HepG2 (cell line): ENCODE results near the gene EPHA2. TPM values are rescaled to one million over a fixed set of nuclear protein-coding genes. Genes with fewer than 3 reads are reported as not detected.

Experiments used
- ATAC-seq: fragments of 200-7000 bp; cut with Tn5 transposase; 3 replicates; pipeline ENCODE4 v1.9.1; 2020; ENCODE audit warnings: mild to moderate bottlenecking, moderate library complexity
- BruUV-seq: library from RNA; stranded (reverse); fragments of 400-500 nt; replicated peaks from 2 replicates; lab custom pipeline; 2021; lab: Mats Ljungman, UMichigan
- CTCF ChIA-PET: fragments of 300-600 bp; formaldehyde crosslinking; extraction: SDS; loops from one replicate; lab custom pipeline; 2021; ENCODE audit warnings: low total read pairs, inconsistent platforms, low intra/inter-chr PET ratio; lab: Yijun Ruan, JAX
- POLR2A ChIA-PET: fragments of 350-600 bp; sonication (Branson Sonifier 250); formaldehyde crosslinking; loops from one replicate; lab custom pipeline; 2020; ENCODE audit warnings: antibody characterized with exemption, inconsistent platforms; lab: Yijun Ruan, JAX
- DNase-seq: peaks from one replicate; pipeline ENCODE4 v3.0.0-alpha.2; 2015; ENCODE audit warnings: low spot score
- FAIRE-seq: peaks from 3 replicates; lab custom pipeline; 2011; peaks lifted over from hg19 to GRCh38; lab: Jason Lieb, UNC
- H2AFZ ChIP-seq: one replicate; pipeline ENCODE4 v1.6.1; 2011; ENCODE audit warnings: low read length, inconsistent platforms
- H3K27ac ChIP-seq: fragments of 300-600 bp; 3 replicates; pipeline ENCODE4 v1.8.0; 2011; ENCODE audit warnings: mixed run types, mild to moderate bottlenecking, mixed read lengths, low read length, inconsistent platforms; ENCODE audit not compliant: insufficient read depth; ENCODE audit errors: extremely low read length
- H3K27me3 ChIP-seq, 2 experiments: fragments of 200-600 bp in 1 of 2; 2 replicates in 1 of 2; 3 replicates in 1 of 2; pipeline versions ENCODE4 v1.6.0 to v1.8.0; 2011; ENCODE audit warnings: low read length in 2 of 2, mild to moderate bottlenecking in 2 of 2, moderate library complexity in 2 of 2, inconsistent platforms in 1 of 2; ENCODE audit not compliant: insufficient read depth in 2 of 2, control insufficient read depth in 1 of 2
- H3K36me3 ChIP-seq, 2 experiments: fragments of 200-600 bp in 1 of 2; replicated peaks in 1 of 2; 2 replicates in 1 of 2; 3 replicates in 1 of 2; pipeline versions ENCODE4 v1.5.1 to v1.8.0; 2011; ENCODE audit warnings: low read length in 2 of 2, inconsistent platforms in 1 of 2; ENCODE audit not compliant: insufficient read depth in 2 of 2, control insufficient read depth in 1 of 2
- H3K4me1 ChIP-seq: 2 replicates; pipeline ENCODE4 v1.5.1; 2012; ENCODE audit warnings: low read length, inconsistent platforms; ENCODE audit not compliant: insufficient read depth
- H3K4me2 ChIP-seq: 2 replicates; pipeline ENCODE4 v1.6.0; 2011; ENCODE audit warnings: low read depth, low read length, inconsistent platforms
- H3K4me3 ChIP-seq, 3 experiments: fragments of 200-600 bp in 1 of 3; sonication (generic), shearing (Covaris generic) in 1 of 3; replicated peaks in 1 of 3; 2 replicates each; pipeline ENCODE4 v1.5.1; 2011 to 2016; ENCODE audit warnings: low read length in 3 of 3, inconsistent platforms in 2 of 3, low read depth in 2 of 3, mild to moderate bottlenecking in 2 of 3, control low read depth in 1 of 3, mixed read lengths in 1 of 3; ENCODE audit not compliant: insufficient read depth in 1 of 3
- H3K79me2 ChIP-seq: one replicate; pipeline ENCODE4 v1.6.1; 2011; ENCODE audit warnings: low read length, inconsistent platforms; ENCODE audit not compliant: insufficient read depth
- H3K9ac ChIP-seq: 2 replicates; pipeline ENCODE4 v1.6.0; 2011; ENCODE audit warnings: mild to moderate bottlenecking, low read depth, low read length, inconsistent platforms; ENCODE audit not compliant: insufficient read depth
- H3K9me3 ChIP-seq: 2 replicates; pipeline ENCODE4 v1.5.1; 2012; ENCODE audit warnings: mild to moderate bottlenecking, low read length
- H4K20me1 ChIP-seq: 2 replicates; pipeline ENCODE4 v1.6.0; 2011; ENCODE audit warnings: inconsistent platforms, mild to moderate bottlenecking, low read length, moderate library complexity; ENCODE audit not compliant: insufficient read depth
- CHD2 ChIP-seq: IDR thresholded peaks from 2 replicates; pipeline ENCODE4 v1.6.1; 2011; ENCODE audit warnings: low read depth, low read length, improper control_type of control experiment
- ELF4 ChIP-seq: sonication (generic); formaldehyde crosslinking; IDR thresholded peaks from 2 replicates; pipeline ENCODE4 v1.5.0; 2020; ENCODE audit warnings: missing genetic modification reagents, mild to moderate bottlenecking, moderate library complexity, borderline replicate concordance
- FOXM1 ChIP-seq: sonication (generic); formaldehyde crosslinking; IDR thresholded peaks from 2 replicates; pipeline ENCODE4 v1.5.0; 2020; ENCODE audit warnings: missing genetic modification reagents
- PRMT3 ChIP-seq: sonication (generic); formaldehyde crosslinking; IDR thresholded peaks from 2 replicates; pipeline ENCODE4 v1.8.1; 2022; ENCODE audit warnings: low read depth, mild to moderate bottlenecking, moderate library complexity, missing genetic modification reagents, borderline replicate concordance
- PTBP1 ChIP-seq: fragments of 200-400 bp; formaldehyde crosslinking; IDR thresholded peaks from 2 replicates; pipeline ENCODE4 v1.6.1; 2018; ENCODE audit warnings: low read length, low read depth; ENCODE audit not compliant: poor library complexity, severe bottlenecking
- TMF1 ChIP-seq: sonication (generic); formaldehyde crosslinking; IDR thresholded peaks from 2 replicates; pipeline ENCODE4 v1.8.1; 2022; ENCODE audit warnings: low read depth, missing genetic modification reagents
- ZNF253 ChIP-seq: sonication (generic); formaldehyde crosslinking; IDR thresholded peaks from 2 replicates; pipeline ENCODE4 v1.8.0; 2022; ENCODE audit warnings: mild to moderate bottlenecking, missing genetic modification reagents, borderline replicate concordance
- WGBS: methylation state at CpG from one replicate; pipeline ENCODE4 v1.1.6; 2017; ENCODE audit warnings: low lambda C conversion rate; 5-methylcytosine and 5-hydroxymethylcytosine counted together
- in situ Hi-C: cut with HindIII; loops from 2 replicates; pipeline ENCODE4 v1.10.0; 2017; ENCODE audit warnings: low pct_unique_long_range_greater_than_20kb; ENCODE audit not compliant: extremely low pct_ligation_motif_present
- intact Hi-C: fragments of 100-400 bp; cut with micrococcal nuclease; formaldehyde crosslinking; loops from one replicate; pipeline ENCODE4 v1.10.0; 2022; ENCODE audit not compliant: unreplicated experiment
- polyA plus RNA-seq, 8 experiments: library from polyadenylated mRNA; depleted of rRNA in 3 of 8; stranded (reverse) in 7 of 8; unstranded in 1 of 8; fragments of >200 nt; fragmentation: Illumina TruSeq in 4 of 8; extraction: Trizol in 4 of 8; gene quantifications; 2 replicates each; pipeline versions ENCODE4 v1.2.1 to v1.2.3, GENCODE V29; 2011 to 2016; ENCODE audit warnings: low read depth in 4 of 8, missing spikeins in 1 of 8, mixed read lengths in 1 of 8; ENCODE audit not compliant: insufficient read depth in 1 of 8
- total RNA-seq, 5 experiments: library from RNA; depleted of rRNA; stranded (reverse); fragments of >200 nt; fragmentation: Illumina TruSeq; extraction: Trizol; gene quantifications; 2 replicates each; pipeline ENCODE4 v1.2.3, GENCODE V29; 2016; ENCODE audit warnings: low read depth in 1 of 5
- TF ChIP-seq, protein P1 (sequence below): IDR thresholded peaks from 2 replicates; pipeline ENCODE4 v1.4.0; 2020; ENCODE audit warnings: mild to moderate bottlenecking, missing genetic modification reagents

The EPHA2 gene
- total and polyA plus RNA-seq, 2 of the 13 experiments (the other 11 are each of a cell fraction or from before 2014, with no cell fraction given): 33.6 to 53.6 TPM

DNA sequence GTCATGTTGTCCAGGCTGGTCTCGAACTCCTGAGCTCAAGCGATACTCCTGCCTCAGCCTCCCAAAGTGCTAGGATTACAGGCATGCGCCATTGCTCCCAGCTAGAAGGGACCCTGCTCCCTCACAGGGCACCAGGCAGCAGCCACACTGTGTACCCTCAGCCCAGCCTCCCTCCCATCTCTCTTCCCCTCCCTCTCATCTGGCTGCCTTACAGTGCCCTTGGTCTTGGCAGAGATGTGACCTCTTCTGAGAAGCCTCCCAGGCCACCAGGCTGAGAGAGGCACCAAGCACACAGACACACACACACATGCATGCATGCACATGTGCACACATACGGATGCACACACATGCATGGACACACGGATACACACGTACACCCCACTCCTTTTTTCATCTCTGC lies 25.0 kb downstream of the EPHA2 start:
- no peak for TF ChIP-seq PRMT3 (CRISPR knock-in tag)
- no peak for TF ChIP-seq PTBP1
- TF ChIP-seq CHD2: no peak
- no peak for TF ChIP-seq TMF1 (CRISPR knock-in tag)
- TF ChIP-seq FOXM1 (CRISPR knock-in tag): no peak
- no peak for TF ChIP-seq ELF4 (CRISPR knock-in tag)
- TF ChIP-seq, protein P1, sequence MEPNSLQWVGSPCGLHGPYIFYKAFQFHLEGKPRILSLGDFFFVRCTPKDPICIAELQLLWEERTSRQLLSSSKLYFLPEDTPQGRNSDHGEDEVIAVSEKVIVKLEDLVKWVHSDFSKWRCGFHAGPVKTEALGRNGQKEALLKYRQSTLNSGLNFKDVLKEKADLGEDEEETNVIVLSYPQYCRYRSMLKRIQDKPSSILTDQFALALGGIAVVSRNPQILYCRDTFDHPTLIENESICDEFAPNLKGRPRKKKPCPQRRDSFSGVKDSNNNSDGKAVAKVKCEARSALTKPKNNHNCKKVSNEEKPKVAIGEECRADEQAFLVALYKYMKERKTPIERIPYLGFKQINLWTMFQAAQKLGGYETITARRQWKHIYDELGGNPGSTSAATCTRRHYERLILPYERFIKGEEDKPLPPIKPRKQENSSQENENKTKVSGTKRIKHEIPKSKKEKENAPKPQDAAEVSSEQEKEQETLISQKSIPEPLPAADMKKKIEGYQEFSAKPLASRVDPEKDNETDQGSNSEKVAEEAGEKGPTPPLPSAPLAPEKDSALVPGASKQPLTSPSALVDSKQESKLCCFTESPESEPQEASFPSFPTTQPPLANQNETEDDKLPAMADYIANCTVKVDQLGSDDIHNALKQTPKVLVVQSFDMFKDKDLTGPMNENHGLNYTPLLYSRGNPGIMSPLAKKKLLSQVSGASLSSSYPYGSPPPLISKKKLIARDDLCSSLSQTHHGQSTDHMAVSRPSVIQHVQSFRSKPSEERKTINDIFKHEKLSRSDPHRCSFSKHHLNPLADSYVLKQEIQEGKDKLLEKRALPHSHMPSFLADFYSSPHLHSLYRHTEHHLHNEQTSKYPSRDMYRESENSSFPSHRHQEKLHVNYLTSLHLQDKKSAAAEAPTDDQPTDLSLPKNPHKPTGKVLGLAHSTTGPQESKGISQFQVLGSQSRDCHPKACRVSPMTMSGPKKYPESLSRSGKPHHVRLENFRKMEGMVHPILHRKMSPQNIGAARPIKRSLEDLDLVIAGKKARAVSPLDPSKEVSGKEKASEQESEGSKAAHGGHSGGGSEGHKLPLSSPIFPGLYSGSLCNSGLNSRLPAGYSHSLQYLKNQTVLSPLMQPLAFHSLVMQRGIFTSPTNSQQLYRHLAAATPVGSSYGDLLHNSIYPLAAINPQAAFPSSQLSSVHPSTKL (CRISPR knock-in tag): no peak
- no peak for TF ChIP-seq ZNF253 (CRISPR knock-in tag)
- no peak overlapping the region for H2AFZ ChIP-seq
- no peaks in the 10 kb centered on the region for H3K9me3 ChIP-seq
- no peaks in the 10 kb centered on the region for H3K79me2 ChIP-seq
- no peak overlapping the region for H3K27ac ChIP-seq
- no peak overlapping the region for H3K4me2 ChIP-seq
- FAIRE-seq: no peak
- in situ Hi-C loops: no loop called here
- no peak for ATAC-seq
- DNase-seq: no peak
- intact Hi-C loops: no loop called here
- H4K20me1 ChIP-seq: peaks cover 35% of the 10 kb centered on the region
- H3K36me3 ChIP-seq: peaks cover 79 to 96% of the 10 kb centered on the region in 2 experiments
- WGBS: 97% methylated on average over 6 of the region's 6 CpGs
- no peaks in the 10 kb centered on the region; a peak in 1 of 5 replicates for H3K27me3 ChIP-seq
- H3K9ac ChIP-seq: no peak overlapping the region
- POLR2A ChIA-PET: interaction anchor here (1.0 kb wide), 1 partner anchor 24 kb away, joined by 3 read pairs; no protein-coding TSS in a partner anchor
- CTCF ChIA-PET: no interaction called here
- no peaks in the 10 kb centered on the region for H3K4me1 ChIP-seq
- no TSS peak for BruUV-seq
- H3K4me3 ChIP-seq: no peak overlapping the region
